SU-DHL-6 (cell line): ENCODE data around the gene MORN5.

Experiments used
- H2AFZ ChIP-seq: fragments of 200-600 bp; sonication (generic); 2 replicates; pipeline ENCODE4 v1.6.1; 2014; ENCODE audit warnings: low read depth, mild to moderate bottlenecking, moderate library complexity, mixed read lengths, antibody characterized with exemption, low read length; ENCODE audit not compliant: severe bottlenecking
- H3F3A ChIP-seq: fragments of 200-600 bp; shearing (Covaris generic); 2 replicates; pipeline ENCODE4 v1.6.0; 2016; ENCODE audit warnings: antibody characterized with exemption, mild to moderate bottlenecking; ENCODE audit not compliant: insufficient read depth
- H3K27ac ChIP-seq: fragments of 200-600 bp; sonication (generic); 2 replicates; pipeline ENCODE4 v1.5.1; 2016; ENCODE audit warnings: low read depth, mild to moderate bottlenecking, low read length, moderate library complexity, mixed read lengths
- H3K27me3 ChIP-seq: fragments of 200-600 bp; sonication (generic), shearing (Covaris generic); 2 replicates; pipeline ENCODE4 v1.6.0; 2014; ENCODE audit warnings: mild to moderate bottlenecking, low read length
- H3K36me3 ChIP-seq: fragments of 200-600 bp; sonication (generic); 2 replicates; pipeline ENCODE4 v1.6.1; 2014; ENCODE audit warnings: mild to moderate bottlenecking, low read length, mixed read lengths
- H3K4me2 ChIP-seq: fragments of 300-600, 200-600 bp; shearing (Covaris generic), sonication (generic); 2 replicates; pipeline ENCODE4 v1.6.0; 2014; ENCODE audit warnings: low read length, low read depth, mild to moderate bottlenecking; ENCODE audit not compliant: poor library complexity, severe bottlenecking
- H3K4me3 ChIP-seq: fragments of 200-600 bp; sonication (generic); 2 replicates; pipeline ENCODE4 v1.5.1; 2014; ENCODE audit warnings: antibody characterized with exemption, low read length, mild to moderate bottlenecking, mixed read lengths; ENCODE audit not compliant: insufficient read depth, poor library complexity, severe bottlenecking
- H3K79me2 ChIP-seq: fragments of 200-600 bp; sonication (generic); 2 replicates; pipeline ENCODE4 v1.6.1; 2014; ENCODE audit warnings: mild to moderate bottlenecking, low read length, moderate library complexity; ENCODE audit not compliant: insufficient read depth
- H3K9ac ChIP-seq: fragments of 200-600 bp; sonication (generic); 2 replicates; pipeline ENCODE4 v1.7.0; 2014; ENCODE audit warnings: mild to moderate bottlenecking, low read length
- H3K9me2 ChIP-seq: fragments of 200-600 bp; sonication (generic); replicated peaks from 2 replicates; pipeline ENCODE4 v1.6.1; 2014; ENCODE audit warnings: low read length; ENCODE audit not compliant: insufficient read depth
- H3K9me3 ChIP-seq: fragments of 200-600 bp; sonication (generic); 2 replicates; pipeline ENCODE4 v1.6.1; 2014; ENCODE audit warnings: low read length, mixed read lengths; ENCODE audit not compliant: insufficient read depth
- H4K20me1 ChIP-seq: fragments of 200-600 bp; sonication (generic); 2 replicates; pipeline ENCODE4 v1.6.1; 2014; ENCODE audit warnings: low read depth, mild to moderate bottlenecking, antibody characterized with exemption, low read length, moderate library complexity, mixed read lengths
- CTCF ChIP-seq: fragments of 200-600 bp; sonication (generic); IDR thresholded peaks from one replicate; pipeline ENCODE4 v1.5.1; 2017; ENCODE audit warnings: antibody characterized with exemption, mild to moderate bottlenecking, low read length, moderate library complexity; ENCODE audit not compliant: insufficient read depth, poor library complexity, severe bottlenecking
- EZH2phosphoT487 ChIP-seq: fragments of 200-600 bp; sonication (generic), shearing (Covaris generic); conservative IDR thresholded peaks from 2 replicates; pipeline ENCODE4 v1.6.1; 2018; ENCODE audit warnings: mild to moderate bottlenecking, antibody characterized with exemption, low read length, moderate library complexity, mixed read lengths

Gene MORN5

GRCh38 chr9:122232796-122233306 is 73.1 kb downstream of the MORN5 start:
- no peaks in the 10 kb centered on the region for H3K36me3 ChIP-seq
- no peaks in the 10 kb centered on the region for H3K9me2 ChIP-seq
- no peaks in the 10 kb centered on the region for H3K9me3 ChIP-seq
- H4K20me1 ChIP-seq: no peaks in the 10 kb centered on the region
- no peak overlapping the region for H2AFZ ChIP-seq
- H3K27me3 ChIP-seq: no peaks in the 10 kb centered on the region
- no peaks in the 10 kb centered on the region for H3K79me2 ChIP-seq
- no peak overlapping the region for H3K4me3 ChIP-seq
- no peak overlapping the region for H3K9ac ChIP-seq
- TF ChIP-seq CTCF (no peak), EZH2phosphoT487 (no peak)
- H3K4me2 ChIP-seq: no peak overlapping the region
- H3K27ac ChIP-seq: no peak overlapping the region
- H3F3A ChIP-seq: no peaks in the 10 kb centered on the region

- H3K9ac ChIP-seq: no peak overlapping the region
Observed at GRCh38 chr9:122234022-122234748, 74.5 kb downstream of the MORN5 start.

GRCh38 chr9:122236681-122237080 is 77.0 kb downstream of the MORN5 start:
- Histone ChIP-seq H3K4me2 (no peak overlapping the region), H4K20me1 (no peaks in the 10 kb centered on the region), H3K36me3 (peaks cover 18% of the 10 kb centered on the region), H3K27ac (no peak overlapping the region), H3K4me3 (no peak overlapping the region), H3K9me3 (no peaks in the 10 kb centered on the region), H3K27me3 (no peaks in the 10 kb centered on the region), H3F3A (no peaks in the 10 kb centered on the region), H3K9me2 (no peaks in the 10 kb centered on the region), H3K79me2 (no peaks in the 10 kb centered on the region), H3K9ac (no peak overlapping the region), H2AFZ (no peak overlapping the region)
- TF ChIP-seq EZH2phosphoT487 (no peak), CTCF (no peak)

More at GRCh38 chr9:122234022-122234748, 74.5 kb downstream of the MORN5 start:
- H3K4me3 ChIP-seq: no peak overlapping the region
- no peaks in the 10 kb centered on the region for H3K36me3 ChIP-seq
- no peak overlapping the region for H3K4me2 ChIP-seq
- no peaks in the 10 kb centered on the region for H3K79me2 ChIP-seq
- H3K9me3 ChIP-seq: no peaks in the 10 kb centered on the region
- no peak for TF ChIP-seq CTCF
- TF ChIP-seq EZH2phosphoT487: no peak
- H2AFZ ChIP-seq: no peak overlapping the region
- no peaks in the 10 kb centered on the region for H4K20me1 ChIP-seq
- no peaks in the 10 kb centered on the region for H3F3A ChIP-seq
- no peaks in the 10 kb centered on the region for H3K9me2 ChIP-seq
- H3K27ac ChIP-seq: no peak overlapping the region
- no peaks in the 10 kb centered on the region for H3K27me3 ChIP-seq
